EL (cell line): Measurements from ENCODE around the gene GNB4.

Source experiments
- DNase-seq: peaks from one replicate; pipeline ENCODE4 v3.0.0-alpha.2; 2016

The GNB4 gene

DNA sequence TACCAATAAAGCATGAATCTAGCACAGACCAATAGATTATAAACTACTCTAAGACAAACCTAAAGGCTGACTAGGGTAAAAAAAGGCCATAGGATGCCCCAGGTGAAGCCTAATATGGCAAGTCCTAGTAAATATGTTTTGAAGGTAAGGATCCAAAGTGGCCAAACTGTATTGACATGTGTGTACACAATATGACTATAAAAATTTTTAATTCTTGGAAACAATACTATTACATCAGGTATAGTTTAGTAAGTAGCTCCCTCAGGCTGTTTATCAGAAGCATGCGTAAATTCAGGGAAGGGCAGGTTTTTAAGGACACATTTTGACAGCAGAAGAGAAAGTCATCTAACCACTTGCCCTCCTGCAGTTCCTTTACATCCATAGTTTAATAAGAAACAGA is 18.8 kb downstream of the GNB4 start:
- no peak for DNase-seq

- no peak for DNase-seq
These were observed 19.2 kb downstream of the GNB4 start for GRCh38 chr3:179432021-179432420.

GRCh38 chr3:179430277-179430870 is 20.9 kb downstream of the GNB4 start:
- DNase-seq: no peak

DNA sequence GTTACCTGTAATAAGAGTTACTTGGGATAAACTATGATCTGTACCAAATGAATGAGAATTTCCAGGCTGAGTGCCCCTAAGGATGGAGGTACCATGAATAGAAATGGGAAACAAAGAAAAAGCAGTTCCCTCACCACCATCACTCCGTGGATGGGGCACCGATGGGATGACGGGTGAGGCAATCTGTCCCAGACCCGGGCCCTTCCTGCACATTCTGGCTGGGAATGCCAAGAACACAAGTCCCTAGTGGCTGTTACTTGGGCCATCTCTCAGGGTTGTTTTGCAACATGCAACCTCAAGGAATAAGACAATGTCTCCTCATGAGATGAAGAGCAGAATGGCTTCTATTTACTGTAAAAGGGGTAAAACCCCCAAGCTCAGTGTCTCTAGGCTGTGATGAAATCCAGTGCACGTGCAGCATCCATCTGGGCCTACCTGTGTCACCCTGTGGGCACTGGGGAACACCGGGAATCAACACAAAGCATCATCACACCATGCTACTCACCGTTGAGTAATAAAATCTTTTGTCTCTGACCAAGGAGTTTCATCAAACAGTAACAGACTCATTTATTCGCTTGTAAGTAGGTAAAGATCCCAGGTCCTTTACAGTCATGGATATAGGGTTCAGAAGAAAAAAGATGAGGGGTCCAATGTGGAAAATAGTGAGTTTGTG is 22.3 kb downstream of the GNB4 start:
- no peak for DNase-seq

GRCh38 chr3:179425075-179425474 is 26.2 kb downstream of the GNB4 start:
- no peak for DNase-seq

GRCh38 chr3:179421500-179421899 is 29.8 kb downstream of the GNB4 start:
- peak; percentile 14 for DNase-seq

- DNase-seq: no peak
These were observed 32.7 kb downstream of the GNB4 start for GRCh38 chr3:179418610-179419009.

DNA sequence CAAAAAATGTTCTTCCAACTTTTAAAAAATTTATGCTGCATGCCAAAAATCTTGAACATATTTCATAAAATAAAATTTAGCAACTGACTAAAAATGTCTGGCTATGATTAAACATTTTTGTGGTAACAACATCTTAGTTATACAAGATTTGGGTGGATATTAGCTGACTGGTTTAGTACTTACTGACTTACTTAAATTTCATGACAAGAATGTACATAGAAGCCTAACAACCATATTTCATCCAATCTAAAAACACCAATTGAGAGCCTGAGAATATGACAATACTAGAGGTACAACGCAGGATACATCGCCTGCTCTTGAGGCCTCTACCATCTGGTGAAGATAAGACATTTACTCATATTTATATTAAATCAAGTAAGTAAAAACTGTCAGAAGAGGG is 34.6 kb downstream of the GNB4 start:
- DNase-seq: peak; percentile 19

DNA sequence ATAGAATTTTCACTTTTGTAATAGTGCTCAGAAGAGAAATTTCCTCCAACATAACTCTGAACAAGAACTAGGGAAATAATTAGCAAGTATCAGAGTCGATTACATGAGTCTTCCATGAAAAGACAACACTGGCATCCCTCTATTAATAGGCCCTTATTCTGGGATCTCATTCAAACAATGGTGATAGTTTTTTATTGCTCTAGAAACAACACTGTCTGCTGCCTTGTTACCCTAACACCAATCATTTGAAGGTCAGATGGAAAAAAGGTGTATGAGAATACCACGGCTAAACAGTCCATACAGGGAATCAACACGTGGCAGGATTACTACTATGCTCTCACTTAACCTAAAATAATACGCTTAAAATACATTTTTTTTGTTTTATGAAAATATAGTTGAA is 35.9 kb downstream of the GNB4 start:
- no peak for DNase-seq

DNA sequence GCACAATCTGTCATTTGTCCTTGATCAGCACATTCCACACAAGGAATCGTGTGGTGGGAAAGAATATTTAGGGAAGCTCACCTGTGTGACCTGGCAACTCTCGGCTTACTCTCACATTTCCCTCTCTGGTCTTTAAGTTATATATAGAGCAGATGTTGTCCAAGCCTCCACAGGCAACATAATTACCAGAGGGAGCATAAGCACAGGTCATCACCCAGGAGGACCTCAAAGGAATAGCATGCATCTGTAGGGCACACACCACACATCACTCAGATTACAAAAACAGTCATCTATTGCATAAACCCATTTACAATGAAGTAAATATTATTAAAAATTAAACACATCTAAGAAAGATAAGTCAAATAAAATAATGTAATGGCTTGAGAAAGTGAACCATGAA is 36.5 kb downstream of the GNB4 start:
- no peak for DNase-seq

- DNase-seq: no peak
These were observed 40.3 kb downstream of the GNB4 start for GRCh38 chr3:179410999-179411398.

GRCh38 chr3:179410331-179410730 is 40.9 kb downstream of the GNB4 start:
- peak; percentile 15 for DNase-seq

DNA sequence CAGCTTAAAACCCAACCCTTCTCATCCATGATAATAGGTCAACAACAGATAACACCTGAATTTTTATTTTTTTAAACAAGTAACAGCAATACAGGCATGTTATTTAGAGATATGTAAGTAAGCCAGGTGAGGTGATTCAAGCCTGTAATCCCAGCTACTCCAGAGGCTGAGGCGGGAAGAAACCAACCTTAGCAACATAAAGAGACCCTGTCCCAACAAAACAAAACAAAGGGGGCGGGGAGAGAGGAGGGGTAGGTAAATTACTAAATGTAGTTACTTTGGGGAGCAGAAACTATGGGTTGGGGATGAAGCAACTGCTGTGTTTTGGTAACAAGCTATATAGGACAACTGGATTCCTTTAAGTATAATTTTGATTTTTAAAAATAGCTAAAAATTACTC is 47.0 kb downstream of the GNB4 start:
- DNase-seq: no peak

DNA sequence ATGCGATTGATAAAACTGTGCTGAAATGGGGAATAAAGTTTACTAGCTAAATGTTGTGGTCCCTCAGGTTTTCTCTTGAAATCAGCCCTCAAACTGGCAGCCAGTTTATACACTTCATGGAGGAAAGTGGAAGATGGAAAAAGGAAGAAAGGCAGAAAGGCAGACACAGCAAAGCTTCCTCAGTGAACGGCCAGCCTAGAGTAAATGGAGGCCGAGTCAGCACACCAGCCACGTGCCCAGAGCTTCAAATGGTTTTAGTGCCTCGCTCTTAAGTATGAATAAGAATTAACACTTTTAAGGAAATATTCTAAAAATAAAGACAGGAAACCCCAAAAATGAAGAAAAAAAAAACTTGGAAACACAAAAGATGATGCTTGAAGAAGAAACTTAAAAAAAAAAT is 48.3 kb downstream of the GNB4 start:
- DNase-seq: no peak

- DNase-seq: no peak
These were observed 49.7 kb downstream of the GNB4 start for GRCh38 chr3:179401561-179401960.

DNA sequence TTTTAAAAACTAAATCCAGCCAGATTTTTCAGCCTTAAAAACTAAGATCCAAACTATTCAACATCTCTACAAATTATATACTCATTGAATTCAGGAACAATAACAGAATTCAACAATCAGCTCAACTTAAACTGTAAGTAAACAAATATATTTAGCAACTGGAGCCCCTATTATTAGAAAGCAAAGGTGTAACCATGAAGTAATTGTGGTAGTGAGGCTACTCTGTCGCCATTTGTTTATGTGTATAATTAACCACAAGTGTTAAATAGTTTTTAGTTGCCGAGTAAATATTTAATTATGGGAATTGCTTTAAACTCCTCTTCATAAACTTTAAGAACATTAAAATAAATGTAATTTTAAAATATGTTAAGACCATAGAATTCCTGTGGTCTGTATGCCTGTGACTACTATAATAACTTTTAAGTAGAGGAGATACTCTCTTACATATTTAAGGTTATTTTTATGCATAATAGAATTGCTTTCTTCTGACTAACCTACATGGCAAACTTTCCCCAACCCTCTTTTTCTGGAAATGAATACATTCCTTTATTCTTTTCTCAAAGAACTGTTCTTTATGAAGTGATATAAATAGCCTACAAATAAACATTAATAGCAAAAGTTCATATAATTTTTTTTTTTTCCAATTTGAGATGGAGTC is 52.6 kb downstream of the GNB4 start:
- peak; percentile 25 for DNase-seq

DNA sequence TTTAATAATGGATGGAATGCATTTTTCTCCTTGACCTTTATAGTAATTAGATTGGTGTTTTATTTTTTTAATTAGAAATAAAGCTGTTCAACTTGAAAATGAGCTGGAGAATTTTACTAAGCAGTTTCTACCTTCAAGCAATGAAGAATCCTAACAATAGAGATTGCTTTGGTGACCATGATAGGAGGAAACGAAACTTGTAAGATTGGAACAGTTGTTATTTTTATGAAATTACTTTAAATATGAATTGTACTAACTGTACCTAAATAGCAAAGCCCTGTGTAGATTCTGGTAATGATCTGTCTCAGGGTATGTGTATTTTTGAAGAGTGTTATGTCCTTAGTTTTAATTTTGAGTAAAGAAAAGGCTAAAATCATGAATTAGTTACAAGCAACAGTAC is 59.4 kb downstream of the GNB4 start:
- no peak for DNase-seq

DNA sequence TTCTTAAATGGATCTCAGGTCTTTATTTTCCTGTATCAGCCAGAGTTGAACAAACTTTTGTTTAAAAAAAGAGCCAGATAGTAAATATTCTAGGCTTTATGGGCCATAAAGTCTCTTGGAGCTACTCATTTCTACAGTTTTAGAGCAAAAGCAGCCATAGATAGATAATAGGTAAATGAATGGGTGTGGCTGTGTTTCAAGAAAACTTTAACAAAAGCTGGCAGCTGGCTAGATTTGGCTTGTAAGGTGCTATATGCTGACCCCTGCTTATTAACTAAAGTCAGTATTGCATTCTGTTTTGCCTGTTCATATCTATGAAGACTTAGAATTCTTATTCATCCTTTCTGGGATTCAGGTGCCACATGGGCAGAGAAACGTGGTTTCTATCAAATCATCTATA is 74.8 kb downstream of the GNB4 start:
- no peak for DNase-seq

DNA sequence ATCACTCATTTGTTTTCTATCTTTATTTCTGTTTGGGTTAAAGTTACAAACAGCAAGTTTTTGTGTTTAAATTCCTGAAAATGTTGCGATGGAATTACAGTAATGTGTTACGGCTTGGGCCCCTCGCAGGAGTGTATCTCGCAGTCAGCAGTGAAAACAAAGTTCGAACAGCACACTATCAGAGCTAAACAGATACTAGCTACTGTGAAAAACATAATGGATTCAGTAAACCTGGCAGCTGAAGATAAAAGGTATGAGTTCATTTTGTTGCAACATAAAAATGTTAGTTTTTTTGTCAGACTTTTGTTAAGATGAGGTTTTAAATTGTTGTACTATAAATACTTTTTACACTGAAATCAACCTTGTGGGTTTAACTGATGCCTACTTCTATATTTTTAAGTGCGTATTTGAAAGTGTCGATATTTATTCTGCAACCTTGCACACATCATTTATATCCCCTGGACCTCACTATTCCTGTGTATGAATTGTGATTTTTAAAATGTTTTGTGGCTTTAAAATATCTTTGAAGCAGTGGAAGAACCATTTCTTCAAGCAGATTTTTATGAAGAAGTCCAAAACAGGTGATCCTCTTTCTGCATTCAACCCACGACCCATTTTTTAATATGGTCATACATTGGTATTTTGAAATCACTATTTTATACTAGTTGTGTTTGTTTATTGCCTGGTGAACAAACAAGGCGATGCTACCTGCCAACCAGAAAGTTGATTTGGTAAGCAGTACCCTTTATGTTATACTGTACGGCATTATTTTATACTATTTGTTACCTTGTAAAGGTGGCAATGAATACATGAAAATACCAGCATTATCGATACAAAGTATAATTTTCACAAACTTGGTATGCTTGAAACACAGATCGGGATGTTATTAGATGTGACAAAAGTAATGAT is 75.9 kb downstream of the GNB4 start:
- no peak for DNase-seq

DNA sequence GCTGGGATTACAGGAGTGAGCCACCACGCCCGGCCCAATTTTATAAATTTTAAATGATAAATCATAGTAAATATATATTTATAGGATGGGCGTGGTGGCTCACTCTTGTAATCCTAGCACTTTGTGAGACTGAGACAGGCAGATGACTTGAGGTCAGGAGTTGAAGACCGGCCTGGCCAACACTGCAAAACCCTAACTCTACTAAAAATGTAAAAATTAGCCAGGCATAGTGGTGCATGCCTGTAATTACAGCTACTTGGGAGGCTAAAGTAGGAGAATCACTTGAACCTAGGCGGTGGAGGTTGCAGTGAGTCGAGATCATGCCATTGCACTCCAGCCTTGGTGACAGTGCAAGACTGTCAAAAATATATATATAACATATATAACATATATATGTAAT is 77.3 kb downstream of the GNB4 start:
- DNase-seq: no peak

DNA sequence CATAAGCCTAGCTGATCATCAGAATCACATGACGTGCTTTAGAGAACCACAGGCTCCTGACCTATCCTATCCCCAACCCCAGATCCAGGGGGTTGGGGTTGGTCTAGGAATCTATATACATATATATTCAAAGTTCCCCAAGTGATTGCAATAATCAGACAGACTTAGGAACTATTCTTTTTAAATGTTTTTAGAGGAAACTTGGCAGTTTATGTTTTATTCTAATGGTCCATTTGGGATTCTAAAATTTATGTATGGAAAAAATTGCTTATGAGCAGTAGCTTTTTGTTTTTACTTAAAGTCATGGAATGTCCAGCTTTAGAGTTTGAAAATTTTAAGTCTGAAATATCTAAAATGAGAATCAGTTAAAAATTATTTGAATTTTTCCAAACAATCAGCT is 81.6 kb downstream of the GNB4 start:
- DNase-seq: no peak

- no peak for DNase-seq
These were observed 87.9 kb downstream of the GNB4 start for GRCh38 chr3:179363332-179363731.

DNA sequence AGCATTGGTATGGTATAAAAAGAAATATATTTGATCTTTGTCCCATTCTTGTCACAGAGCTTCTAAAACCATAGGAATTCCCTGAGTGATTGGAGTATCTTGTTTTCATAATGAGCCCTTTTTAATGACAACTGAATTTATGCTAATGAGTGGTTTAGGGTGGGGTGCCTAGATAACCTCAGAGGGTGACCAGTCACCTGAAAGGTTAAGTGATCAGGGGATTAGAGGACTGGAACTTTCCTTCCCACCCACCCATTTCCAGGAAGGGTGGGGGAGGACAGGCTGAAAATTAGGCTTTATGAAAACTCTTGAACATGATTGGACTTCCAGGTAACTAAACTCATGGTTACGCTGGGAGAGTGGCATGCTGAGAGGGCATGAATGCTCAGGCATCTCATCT is 95.3 kb downstream of the GNB4 start:
- no peak for DNase-seq
